CD4-positive, alpha-beta T cell treated with Interleukin-10 for 1 hour (primary cell): ENCODE results near the gene TLE6.
A peak's percentile ranks its signal among the peaks of the same experiment; 100 is the strongest.
"Not testable (repeated sequence)": the region's sequence is repeated elsewhere in the genome, so short reads cannot be mapped to it uniquely, and the experiment has no call there.

Experiments
- DNase-seq: peaks from one replicate; pipeline ENCODE4 v3.0.0-alpha.2; 2020

The TLE6 gene

DNA sequence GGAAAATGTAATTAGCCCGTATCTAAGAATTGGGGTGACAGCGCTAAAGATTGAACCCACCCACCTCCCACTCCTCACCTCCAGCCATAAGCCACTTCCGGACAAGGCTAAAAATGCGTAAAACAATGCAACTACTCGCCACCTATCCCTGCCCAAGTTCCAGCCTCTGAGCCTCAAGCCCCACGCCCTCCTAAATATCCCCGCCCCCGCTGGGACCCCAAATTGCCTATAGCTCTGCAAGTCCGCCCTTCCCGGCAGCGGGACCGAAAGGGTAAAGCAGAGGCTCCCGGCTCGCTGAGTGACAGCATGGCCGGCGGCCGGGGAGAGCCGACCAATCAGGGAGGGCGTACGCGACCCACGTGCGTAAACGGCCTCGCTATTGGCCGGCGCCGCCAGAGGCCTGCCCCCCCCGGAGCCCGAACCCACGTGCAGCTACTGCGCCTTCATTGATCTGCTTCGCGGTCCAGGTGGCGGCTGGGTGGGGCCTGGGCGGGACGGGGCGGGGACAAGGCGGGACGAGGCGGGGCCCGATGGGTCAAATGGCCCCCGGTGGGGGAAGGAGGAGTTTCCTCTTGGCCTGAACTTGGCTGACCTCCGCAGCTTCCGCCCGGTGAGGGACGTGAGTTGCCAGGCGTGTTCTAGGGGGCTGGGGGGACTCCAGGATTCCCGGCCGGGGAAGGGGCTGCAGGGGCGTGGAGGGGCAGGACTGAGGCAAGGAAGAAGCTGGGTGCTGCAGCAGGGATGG lies at the start of gene TLE6:
TLE6 (plus strand) TSS at position 564 of the 745 bp plus-strand sequence. CDS start 670 bp downstream, outside the sequence.
- peak; percentile 94 for DNase-seq

DNA sequence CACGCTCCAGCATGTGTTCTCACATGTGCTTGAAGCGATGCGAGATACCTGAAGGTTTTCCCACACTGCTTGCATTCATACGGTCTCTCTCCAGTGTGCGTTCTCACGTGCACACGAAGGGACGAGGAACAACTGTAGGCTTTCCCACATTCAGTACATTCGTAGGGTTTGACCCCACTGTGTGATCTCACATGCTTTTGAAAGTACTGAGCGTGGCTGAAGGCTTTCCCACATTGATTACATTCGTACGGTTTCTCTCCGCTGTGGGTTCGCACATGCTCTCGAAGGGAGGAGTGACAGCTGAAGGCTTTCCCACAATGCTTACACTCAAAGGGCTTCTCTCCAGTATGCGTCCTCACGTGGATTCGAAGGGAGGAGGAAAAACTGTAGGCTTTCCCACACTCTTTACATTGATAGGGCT lies 43.9 kb upstream of the TLE6 start:
- DNase-seq: no peak

DNA sequence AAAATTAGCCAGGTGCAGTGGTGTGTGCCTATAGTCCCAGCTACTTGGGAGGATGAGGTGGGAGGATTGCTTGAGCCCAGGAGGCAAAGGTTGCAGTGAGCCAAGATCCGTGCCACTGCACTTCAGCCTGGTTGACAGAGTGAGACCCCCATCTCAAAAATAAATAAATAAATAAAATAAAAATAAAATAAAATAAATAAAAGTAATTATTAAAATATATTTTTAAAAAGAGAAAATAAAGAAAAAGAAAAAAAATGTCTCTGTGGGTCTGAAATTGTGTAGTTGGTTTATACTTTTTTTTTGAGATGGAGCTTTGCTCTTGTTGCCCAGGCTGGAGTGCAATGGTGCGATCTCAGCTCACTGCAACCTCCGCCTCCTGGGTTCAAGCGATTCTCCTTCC lies 41.5 kb upstream of the TLE6 start:
- DNase-seq: not testable (repeated sequence)

DNA sequence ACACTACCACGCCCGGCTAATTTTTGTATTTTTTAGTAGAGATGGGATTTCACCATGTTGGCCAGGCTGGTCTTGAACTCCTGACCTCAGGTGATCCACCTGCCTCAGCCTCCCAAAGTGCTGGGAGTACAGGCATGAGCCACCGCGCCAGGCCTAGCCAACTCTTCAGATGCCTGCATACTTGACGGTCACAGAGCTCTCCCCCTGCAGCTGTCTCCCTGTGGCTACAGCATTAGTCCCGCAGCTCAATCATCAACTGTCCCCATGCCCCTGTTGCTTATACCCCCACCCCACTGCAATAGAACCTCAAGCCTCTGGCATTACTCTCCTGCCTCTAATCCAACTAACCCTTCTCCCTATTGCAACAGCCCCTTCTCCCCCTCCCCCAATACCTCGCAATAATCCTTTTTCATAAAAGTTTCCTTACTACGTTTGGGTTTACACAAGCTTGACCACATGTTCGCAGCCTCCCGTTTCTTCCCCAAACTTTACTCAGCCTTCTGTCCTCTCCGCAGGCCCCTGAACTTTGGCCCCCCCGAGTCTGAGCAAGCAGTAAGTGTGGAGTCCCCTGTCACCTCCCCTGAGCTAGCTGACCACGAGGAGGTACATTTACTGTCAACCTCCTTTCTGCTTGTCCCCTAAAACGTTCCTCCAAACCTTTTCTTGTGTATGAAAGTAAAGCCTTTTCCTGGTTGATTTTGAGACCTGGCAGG lies 34.3 kb upstream of the TLE6 start:
- DNase-seq: no peak

DNA sequence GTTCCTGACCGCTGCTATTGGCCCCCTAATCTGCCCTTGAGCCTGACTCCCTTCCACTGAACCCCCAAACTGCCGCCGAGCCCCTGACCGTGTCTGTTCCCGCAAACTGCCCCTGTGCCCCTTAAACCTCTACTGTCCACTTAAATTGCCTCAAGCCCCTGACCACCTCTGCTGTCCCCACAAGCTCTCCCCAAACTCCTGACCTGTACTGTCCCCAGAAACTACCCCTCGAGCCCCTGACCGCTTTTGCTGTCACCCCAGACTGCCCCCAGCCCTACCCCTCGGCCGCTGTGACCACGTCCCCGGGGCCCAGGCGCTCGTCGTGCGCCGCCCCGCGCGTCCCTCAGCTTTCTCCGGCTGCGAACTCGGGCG lies 33.0 kb upstream of the TLE6 start:
- no peak for DNase-seq

DNA sequence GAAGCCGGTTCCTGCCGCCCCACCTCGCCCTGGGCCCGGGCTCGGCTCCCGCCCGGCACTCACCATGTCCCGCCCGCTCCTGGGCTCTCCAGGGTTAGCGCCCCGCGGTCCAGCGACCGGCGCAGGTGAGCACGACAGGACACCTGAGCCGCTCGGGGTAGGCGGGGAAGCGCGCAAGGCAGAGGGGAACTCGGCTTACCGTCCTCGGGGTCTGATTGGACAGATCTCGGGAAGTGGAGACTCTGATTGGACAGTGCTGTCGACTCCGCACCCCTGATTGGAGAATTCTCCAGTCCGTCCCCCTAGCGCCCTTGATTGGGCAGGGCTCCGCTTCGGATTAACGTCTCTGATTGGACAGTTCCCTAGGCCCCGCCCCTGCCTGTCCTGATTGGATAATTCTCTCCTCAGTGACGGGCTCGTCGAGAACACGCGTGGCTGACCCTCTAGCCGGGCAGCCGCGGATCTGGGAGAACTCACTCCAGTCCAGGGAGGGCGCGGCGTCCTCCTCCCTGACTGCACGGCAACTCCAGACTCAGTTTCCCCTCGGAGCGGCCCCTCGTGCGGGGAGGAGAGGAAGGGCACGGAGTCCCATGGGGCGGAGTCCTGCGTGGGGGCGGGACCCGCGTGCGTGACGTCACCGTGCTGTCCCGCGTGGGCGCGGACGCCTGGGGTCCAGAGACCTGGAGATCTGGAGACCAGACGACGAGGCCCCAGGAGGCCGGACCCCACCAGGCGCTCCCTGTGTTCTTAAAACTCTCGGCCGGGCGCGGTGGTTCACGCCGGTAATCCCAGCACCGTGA lies 32.4 kb upstream of the TLE6 start, which contains the start of gene ZNF77:
ZNF77 (minus strand) TSS at position 197 of the 800 bp plus-strand sequence; CDS start at position 66, 131 bp downstream.
- DNase-seq: peak; percentile 99

DNA sequence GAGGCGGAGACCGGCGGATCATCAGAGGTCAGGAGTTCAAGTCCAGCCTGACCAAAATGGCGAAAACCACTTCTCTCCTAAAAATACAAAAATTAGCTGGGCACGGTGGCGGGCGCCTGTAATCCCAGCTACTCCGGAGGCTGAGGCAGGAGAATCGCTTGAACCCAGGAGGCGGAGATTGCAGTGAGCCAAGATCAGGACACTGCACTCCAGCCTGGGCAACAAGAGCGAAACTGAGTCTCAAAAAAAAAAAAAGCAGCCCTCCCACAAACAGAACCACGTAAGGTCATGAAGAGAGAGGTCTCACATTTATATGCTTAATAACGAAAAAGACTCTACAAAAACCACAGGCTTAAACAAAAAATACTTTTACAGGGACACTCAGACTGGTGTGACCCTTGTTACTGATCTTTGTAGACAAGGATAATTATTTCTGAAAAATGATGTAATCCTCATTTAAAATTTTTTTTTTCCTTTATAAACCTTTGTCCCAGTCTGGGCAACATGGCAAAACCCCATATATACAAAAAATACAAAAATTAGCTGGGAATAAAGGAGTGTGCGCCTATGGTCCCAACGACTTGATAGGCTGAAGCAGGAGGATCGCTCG lies 31.7 kb upstream of the TLE6 start:
- no peak for DNase-seq

DNA sequence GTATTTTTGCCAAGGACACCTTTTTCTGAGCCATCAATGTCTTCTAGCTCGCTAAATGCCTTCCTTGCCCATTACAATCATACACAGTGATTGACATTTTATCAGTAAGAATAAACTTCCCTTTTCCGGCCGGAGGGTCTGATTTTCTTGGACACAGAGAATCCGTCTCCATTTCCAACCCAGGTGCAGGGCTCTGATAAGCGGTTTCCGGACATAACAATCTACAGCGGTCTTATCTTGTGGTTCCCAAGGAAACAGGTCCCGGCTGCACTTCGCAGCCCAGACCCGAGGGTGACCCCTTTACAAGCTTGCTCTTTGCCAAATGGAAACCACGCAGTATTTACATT lies 27.5 kb upstream of the TLE6 start:
- no peak for DNase-seq

DNA sequence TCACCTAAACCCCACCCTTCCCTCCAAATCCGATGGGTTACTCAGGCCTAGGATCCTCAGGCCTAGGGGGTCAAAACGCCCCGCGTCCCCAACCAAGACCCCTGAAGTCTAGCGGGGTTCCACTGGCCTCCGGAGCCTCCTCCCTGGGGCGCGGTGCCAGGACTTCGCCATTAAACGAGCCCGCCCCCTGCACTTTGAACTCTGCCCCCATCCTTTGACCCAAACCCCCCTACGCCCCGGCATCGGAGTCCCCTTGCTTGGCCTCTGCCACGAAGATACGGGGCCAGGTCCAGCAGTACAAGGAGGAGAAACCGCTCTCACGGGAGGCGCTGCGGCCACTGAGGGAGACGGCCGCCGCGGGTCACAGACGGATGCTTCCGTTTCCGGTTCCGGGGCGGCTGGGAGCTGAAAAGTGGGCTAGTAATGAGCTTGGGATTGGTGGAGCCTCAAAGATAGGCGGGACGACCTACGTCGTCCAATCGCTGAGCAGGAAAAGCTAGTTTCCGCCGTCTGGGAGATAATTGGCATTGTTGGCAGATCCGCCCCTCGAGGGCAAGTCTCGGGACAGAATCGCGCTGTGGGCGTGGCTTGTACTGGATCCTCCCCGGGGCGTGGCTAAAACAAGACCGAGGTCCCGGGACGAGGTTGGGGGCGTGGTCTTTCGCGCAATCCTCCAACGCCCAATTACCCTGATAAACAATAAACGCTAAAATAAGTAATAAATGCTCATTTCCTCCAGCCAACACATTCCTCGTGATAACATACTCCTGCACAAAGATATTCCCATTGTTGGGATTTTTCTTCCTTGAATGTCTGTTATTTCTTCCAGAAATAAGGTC lies 26.9 kb upstream of the TLE6 start:
- peak; percentile 100 for DNase-seq

DNA sequence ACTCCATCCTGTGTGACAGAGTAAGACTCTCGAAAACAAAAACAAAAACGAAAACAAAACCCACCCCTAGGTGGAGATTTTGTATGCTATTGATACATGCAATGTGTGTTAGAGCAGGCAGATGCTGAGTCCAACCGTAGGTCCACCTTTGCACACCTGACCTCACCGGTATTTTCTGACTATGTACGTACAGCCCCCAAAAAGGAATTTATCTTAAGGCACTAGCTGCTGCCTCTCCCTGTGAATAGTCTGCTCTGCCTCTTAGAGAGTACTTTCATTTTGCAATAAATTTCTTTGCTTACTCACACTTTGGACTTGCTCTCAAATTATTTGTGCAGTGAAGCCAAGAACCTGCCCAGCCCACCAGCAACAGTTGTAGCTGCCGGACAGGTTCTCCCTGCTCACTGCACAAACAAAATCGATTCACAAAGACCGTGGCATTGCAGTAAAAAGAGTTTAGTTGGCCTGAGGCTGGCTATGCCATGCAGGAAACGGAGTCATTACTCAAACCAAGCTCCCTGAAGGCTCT lies 24.3 kb upstream of the TLE6 start:
- no peak for DNase-seq

DNA sequence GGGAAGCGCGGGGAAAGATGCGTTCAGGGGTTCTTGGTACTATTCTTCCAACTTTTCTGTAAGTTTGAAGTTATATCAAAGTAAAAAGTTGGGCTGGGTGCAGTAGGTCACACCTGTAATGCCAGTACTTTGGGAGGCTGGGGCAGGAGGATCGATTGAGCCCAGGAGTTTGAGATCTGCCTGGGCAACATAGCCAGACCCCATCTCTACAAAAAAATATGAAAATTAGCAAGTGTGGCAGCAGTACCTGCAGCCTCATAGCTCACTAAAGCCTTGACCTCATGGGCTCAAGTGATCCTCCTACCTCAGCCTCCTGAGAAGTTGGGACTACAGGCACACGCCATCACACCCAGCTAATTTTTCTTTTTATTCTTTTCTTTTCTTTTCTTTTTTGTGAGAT lies 20.2 kb upstream of the TLE6 start:
- DNase-seq: no peak

DNA sequence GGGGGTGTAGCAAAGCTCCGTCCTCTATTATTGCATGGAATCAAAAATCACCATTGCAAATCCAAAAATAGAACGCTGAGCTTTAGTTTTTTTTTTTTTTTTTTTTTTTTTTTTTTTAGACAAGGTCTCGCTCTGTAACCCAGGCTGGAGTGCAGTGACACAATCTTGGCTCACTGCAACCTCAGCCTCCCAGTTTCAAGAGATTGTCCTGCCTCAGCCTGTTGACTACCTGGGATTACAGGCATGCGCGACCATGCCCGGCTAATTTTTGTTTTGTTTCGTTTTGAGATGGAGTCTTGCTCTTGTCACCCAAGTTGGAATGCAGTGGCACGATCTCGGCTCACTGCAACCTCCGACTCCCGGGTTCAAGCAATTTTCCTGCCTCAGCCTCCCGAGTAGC lies 17.2 kb upstream of the TLE6 start:
- no peak for DNase-seq

DNA sequence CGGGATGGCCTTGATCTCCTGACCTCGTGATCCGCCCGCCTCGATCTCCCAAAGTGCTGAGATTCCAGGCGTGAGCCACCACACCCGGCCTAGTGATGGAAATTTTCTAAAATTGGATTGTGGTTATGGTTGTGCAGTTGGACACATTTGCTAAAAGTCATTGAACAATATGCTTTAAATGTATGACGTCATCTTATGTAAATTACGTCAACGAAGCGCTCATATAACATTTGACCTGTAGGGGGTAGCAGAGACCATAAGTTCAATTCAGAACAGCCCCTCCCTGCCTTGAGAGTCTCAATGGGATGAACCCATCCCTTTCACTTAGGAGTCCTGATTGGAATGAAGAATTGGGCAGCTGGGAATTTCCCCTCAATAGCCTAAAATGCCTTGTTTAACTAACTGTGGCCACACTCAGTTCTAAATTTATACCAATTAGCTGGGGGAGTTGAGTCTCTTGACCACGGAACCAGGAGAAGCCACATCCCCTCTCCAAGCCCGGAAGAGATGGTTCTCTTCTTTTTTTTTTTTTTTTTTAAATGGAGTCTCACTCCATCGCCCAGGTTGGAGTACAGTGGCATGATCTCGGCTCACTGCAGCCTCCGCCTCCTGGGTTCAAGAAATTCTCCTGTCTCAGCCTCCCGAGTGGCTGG lies 15.2 kb upstream of the TLE6 start:
- peak; percentile 85 for DNase-seq

DNA sequence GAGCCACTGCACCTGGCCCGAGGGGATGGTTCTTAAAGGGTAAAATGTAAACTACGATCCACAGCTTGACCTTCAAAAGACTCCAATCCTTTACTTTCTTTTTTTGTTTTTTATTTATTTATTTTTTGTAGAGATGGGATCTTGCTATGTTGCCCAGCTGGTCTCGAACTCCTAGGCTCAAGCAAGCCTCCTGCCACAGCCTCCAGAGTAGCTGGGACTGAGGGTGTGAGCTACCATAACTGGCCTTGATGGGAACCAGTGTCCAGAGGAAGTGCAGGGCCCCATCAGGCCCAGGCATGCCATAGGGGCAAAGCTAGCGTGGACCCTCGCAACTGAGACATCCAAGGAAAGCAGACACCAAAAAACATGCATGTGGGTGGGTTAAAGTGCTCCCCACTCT lies 14.2 kb upstream of the TLE6 start:
- no peak for DNase-seq

DNA sequence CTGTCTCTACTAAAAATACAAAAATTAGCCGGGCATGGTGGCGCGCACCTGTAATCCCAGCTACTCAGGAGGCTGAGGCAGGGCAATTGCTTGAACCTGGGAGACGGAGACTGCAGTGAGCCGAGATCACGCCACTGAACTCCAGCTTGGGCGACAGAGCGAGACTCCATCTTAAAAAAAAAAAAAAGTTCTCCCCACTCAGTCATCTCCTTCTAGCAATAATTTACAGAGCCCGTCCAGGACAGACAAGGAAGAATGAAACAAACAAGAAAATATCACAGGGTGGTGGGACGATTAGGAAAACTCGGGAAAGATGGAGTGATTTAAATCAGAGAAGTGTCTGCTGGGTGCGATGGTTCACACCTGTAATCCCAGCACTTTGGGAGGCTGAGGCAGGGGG lies 13.7 kb upstream of the TLE6 start:
- DNase-seq: not testable (repeated sequence)

DNA sequence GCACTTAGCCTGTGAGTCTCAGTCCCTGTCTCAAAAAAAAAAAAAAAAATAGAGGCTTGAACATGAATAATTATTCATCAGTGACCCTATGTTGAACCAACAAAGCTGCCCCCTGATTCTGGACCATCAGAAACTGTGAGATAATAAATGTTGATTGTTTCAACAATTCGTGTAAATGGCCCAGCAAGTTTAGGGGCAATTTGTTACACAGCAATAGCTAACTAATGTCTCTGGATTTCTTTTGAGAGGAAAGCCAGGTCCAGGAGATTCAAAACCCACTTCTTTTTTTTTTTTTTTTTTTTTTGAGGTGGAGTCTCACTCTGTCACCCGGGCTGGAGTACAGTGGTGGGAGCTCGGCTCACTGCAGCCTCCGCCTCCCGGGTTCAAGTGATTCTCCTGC lies 12.5 kb upstream of the TLE6 start:
- no peak for DNase-seq

DNA sequence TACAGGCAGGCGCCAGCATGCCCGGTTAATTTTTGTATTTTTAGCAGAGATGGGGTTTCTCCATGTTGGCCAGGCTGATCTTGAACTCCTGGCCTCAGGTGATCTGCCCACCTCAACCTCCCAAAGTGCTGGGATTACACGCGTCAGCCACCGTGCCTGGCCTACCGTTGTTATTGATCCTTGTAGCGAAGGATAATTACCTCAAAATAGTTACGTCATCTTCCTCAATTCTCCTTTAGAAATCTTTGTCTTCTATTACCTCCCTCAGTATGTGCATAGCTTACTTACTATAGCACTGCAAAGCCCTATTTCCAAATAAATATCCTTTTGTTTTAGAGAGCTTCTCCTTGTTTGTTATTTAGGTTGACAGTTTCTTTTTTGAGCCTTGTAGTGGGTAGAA lies 9.4 kb upstream of the TLE6 start:
- no peak for DNase-seq

DNA sequence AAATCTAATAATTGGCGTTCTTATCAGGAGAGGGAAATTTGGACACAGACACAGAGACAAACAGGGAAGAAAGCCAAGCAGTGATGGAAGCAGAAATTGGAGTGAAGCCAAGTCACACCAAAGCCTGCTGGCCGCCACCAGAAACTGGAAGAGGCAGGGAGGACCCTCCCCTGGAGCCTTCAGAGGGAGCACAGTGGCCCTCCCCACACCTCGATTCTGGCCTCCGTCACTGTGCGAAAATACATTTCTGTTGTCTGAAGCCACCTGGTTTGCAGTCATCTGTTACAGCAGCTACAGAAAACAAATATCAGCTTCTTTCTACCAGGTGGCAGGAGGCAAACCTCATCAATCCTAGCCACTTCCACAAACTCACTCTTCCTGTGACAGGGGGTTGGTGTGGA lies 8.3 kb upstream of the TLE6 start:
- DNase-seq: no peak

DNA sequence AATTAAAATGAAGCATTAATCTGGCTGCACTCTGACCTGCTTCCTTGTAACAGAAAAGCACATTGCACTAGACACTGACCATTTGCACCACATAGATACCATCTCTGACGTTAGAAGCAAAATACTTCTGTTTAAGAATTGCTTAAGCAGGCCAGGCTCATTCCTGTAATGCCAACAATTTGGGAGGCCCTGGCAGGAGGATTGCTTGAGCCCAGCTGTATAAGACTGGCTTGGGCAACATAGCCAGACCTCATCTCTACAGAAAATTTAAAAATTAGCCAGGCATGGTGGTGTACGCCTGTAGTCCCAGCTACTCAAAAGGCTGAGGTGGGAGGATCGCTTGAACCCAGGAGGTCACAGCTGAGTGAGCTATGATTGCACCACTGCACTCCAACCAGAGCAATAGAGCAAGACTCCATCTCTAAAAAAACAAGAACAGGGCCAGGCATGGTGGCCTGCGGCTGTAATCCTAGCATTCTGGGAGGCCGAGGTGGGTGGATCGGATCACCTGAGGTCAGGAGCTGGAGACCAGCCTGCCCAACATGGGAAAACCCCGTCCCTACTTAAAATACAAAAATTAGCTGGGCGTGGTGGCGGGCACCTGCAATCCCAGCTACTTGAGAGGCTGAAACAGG lies 7.0 kb upstream of the TLE6 start:
- DNase-seq: no peak

DNA sequence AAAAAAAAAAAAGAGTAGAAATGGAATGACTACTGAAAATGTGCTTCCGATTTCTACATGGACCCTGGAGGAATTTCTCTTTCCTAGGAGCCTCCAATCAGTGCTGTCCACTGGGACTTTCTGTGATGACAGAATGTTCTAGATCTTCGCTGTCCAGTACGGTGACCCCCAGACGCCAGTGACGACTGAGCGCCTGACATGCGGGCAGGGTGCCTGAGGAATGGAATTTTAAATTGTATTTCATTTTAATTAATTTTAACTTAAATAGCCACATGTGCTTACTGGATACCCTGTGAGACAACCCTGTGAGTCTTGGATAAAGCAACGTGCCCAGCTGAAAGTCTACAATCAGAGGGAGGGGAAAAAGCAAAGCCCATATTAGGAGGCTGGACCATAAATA lies 4.1 kb upstream of the TLE6 start:
- no peak for DNase-seq
